ENCODE results near the gene TRABD2A.

Gene TRABD2A

GRCh38 chr2:84908948-84909713, 28.2 kb upstream of the TRABD2A start:
- TF ChIP-seq, protein P1, sequence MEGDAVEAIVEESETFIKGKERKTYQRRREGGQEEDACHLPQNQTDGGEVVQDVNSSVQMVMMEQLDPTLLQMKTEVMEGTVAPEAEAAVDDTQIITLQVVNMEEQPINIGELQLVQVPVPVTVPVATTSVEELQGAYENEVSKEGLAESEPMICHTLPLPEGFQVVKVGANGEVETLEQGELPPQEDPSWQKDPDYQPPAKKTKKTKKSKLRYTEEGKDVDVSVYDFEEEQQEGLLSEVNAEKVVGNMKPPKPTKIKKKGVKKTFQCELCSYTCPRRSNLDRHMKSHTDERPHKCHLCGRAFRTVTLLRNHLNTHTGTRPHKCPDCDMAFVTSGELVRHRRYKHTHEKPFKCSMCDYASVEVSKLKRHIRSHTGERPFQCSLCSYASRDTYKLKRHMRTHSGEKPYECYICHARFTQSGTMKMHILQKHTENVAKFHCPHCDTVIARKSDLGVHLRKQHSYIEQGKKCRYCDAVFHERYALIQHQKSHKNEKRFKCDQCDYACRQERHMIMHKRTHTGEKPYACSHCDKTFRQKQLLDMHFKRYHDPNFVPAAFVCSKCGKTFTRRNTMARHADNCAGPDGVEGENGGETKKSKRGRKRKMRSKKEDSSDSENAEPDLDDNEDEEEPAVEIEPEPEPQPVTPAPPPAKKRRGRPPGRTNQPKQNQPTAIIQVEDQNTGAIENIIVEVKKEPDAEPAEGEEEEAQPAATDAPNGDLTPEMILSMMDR (IDR thresholded peaks at IDR 0.05; ENCODE audit: insufficient read depth, low read depth, low read length, missing control alignments), result no peak
- no peak overlapping the region for H3K4me3 ChIP-seq (ENCODE audit: low read depth, low read length)
- DNase-seq (ENCODE audit: low read depth), result peak; percentile 67

GRCh38 chr2:84906900-84907714, 26.2 kb upstream of the TRABD2A start:
- TF ChIP-seq, protein P1 (IDR thresholded peaks at IDR 0.05; ENCODE audit: insufficient read depth, low read depth, low read length, missing control alignments), result no peak
- peak overlapping the region; percentile 69 for H3K4me3 ChIP-seq (ENCODE audit: low read depth, low read length)
- DNase-seq (ENCODE audit: low read depth), result peak; percentile 79

- TF ChIP-seq, protein P1 (IDR thresholded peaks at IDR 0.05; ENCODE audit: insufficient read depth, low read depth, low read length, missing control alignments), result no peak
- DNase-seq (ENCODE audit: low read depth), result peak; percentile 72
Observed at GRCh38 chr2:84906108-84906899, 25.4 kb upstream of the TRABD2A start.

DNA sequence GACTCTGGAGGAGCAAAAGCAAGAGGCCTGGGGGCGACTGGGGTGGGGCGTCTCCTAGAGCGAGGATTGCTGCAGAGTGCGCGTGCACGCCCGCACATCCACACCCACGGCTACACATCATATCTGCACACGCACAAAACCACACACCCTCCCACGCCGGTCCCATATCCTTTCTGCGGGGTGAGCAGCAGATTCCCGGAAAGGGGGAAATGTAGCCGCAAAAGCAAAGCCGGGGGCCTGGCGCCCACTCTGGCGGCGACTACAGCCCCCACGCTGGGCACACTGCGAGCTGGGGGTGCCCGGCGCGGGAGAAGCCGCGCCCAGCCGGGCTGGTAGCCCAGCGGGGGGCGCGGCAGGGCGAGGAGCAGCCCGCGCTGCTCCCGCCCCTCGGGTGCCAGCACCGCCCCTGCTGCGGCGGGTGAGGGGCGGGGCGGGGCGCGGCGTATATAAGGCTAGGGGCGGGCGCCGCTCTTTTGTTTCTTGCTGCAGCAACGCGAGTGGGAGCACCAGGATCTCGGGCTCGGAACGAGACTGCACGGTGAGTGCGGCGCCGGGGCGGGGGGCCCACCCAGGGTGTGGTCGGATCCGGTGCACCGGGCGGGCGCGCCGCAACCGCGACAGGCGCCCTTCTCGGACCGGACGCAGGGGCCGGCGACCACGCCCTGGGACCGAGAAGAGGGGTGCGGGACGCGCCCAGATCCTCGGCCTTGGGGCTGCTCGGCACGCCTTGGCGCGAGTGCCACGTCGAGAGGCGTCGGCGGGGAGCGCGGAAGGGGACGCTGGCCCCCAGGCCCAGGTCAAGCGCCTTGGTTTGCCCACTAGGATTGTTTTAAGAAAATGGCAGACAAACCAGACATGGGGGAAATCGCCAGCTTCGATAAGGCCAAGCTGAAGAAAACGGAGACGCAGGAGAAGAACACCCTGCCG, 24.6 kb upstream of the TRABD2A start, which contains the start of gene TMSB10:
Gene TMSB10 (plus strand): TSS at position 476 of the 927 bp plus-strand sequence.
- DNase-seq (ENCODE audit: low read depth), result peak; percentile 94

More at GRCh38 chr2:84906108-84906899, 25.4 kb upstream of the TRABD2A start:
- H3K4me3 ChIP-seq (ENCODE audit: low read depth, low read length), result peak overlapping the region; percentile 69

GRCh38 chr2:84904717-84905174, 23.9 kb upstream of the TRABD2A start:
- TF ChIP-seq, protein P1 (IDR thresholded peaks at IDR 0.05; ENCODE audit: insufficient read depth, low read depth, low read length, missing control alignments), result no peak
- H3K4me3 ChIP-seq (ENCODE audit: low read depth, low read length), result peak overlapping the region; percentile 69
- no peak for DNase-seq (ENCODE audit: low read depth)

More for the DNA sequence above, 24.6 kb upstream of the TRABD2A start, which contains the start of gene TMSB10:
- TF ChIP-seq, protein P1 (IDR thresholded peaks at IDR 0.05; ENCODE audit: insufficient read depth, low read depth, low read length, missing control alignments), result peak; percentile 28
- H3K4me3 ChIP-seq (ENCODE audit: low read depth, low read length), result peak within 1 kb of the TSS; percentile 69
